OCI-LY1 (cell line): Measurements from ENCODE around the gene FAM222B.
A peak's percentile ranks its signal among the peaks of the same experiment; 100 is the strongest.

Experiments used
- H2AFZ ChIP-seq: fragments of 200-600 bp; sonication (generic), shearing (Covaris generic); 2 replicates; pipeline ENCODE4 v1.6.0; 2014; ENCODE audit warnings: antibody characterized with exemption, mild to moderate bottlenecking, low read length
- H3F3A ChIP-seq: fragments of 200-600 bp; sonication (generic), shearing (Covaris generic); 2 replicates; pipeline ENCODE4 v1.6.0; 2014; ENCODE audit warnings: mild to moderate bottlenecking, antibody characterized with exemption, low read length, moderate library complexity; ENCODE audit not compliant: insufficient read depth
- H3K27ac ChIP-seq: fragments of 200-600 bp; sonication (generic); 2 replicates; pipeline ENCODE4 v1.5.1; 2014; ENCODE audit warnings: low read length, mixed run types, mild to moderate bottlenecking, low read depth; ENCODE audit not compliant: poor library complexity, severe bottlenecking
- H3K27me3 ChIP-seq: fragments of 200-600 bp; sonication (generic); 2 replicates; pipeline ENCODE4 v1.6.0; 2014; ENCODE audit warnings: antibody characterized with exemption, mild to moderate bottlenecking, low read length, moderate library complexity; ENCODE audit not compliant: insufficient read depth
- H3K36me3 ChIP-seq: fragments of 200-600 bp; sonication (generic); 2 replicates; pipeline ENCODE4 v1.6.1; 2014; ENCODE audit warnings: mild to moderate bottlenecking, antibody characterized with exemption, low read length, moderate library complexity, mixed read lengths; ENCODE audit not compliant: insufficient read depth
- H3K4me1 ChIP-seq: fragments of 200-600 bp; sonication (generic); 2 replicates; pipeline ENCODE4 v1.5.1; 2014; ENCODE audit warnings: mild to moderate bottlenecking, low read length, moderate library complexity; ENCODE audit not compliant: insufficient read depth, severe bottlenecking
- H3K4me2 ChIP-seq: fragments of 200-600 bp; sonication (generic), shearing (Covaris generic); 2 replicates; pipeline ENCODE4 v1.6.1; 2014; ENCODE audit warnings: low read length
- H3K4me3 ChIP-seq: fragments of 200-600 bp; sonication (generic); 2 replicates; pipeline ENCODE4 v1.5.1; 2014; ENCODE audit warnings: low read length, low read depth, mild to moderate bottlenecking, mixed read lengths; ENCODE audit not compliant: poor library complexity, severe bottlenecking
- H3K79me2 ChIP-seq: fragments of 200-600 bp; shearing (Covaris generic); 2 replicates; pipeline ENCODE4 v1.6.1; 2016; ENCODE audit warnings: mixed run types, low read length, mixed read lengths; ENCODE audit not compliant: insufficient read depth
- H3K9ac ChIP-seq: fragments of 200-600 bp; sonication (generic), shearing (Covaris generic); 2 replicates; pipeline ENCODE4 v1.6.1; 2014; ENCODE audit warnings: mild to moderate bottlenecking, low read length, mixed read lengths
- H3K9me2 ChIP-seq: fragments of 200-600 bp; sonication (generic), shearing (Covaris generic); 2 replicates; pipeline ENCODE4 v1.6.1; 2014; ENCODE audit warnings: low read depth, mild to moderate bottlenecking, low read length, mixed read lengths
- H3K9me3 ChIP-seq: fragments of 200-600 bp; shearing (Covaris generic); 2 replicates; pipeline ENCODE4 v1.6.1; 2014; ENCODE audit warnings: low read length, mixed read lengths
- H4K20me1 ChIP-seq: fragments of 200-600 bp; sonication (generic), shearing (Covaris generic); 2 replicates; pipeline ENCODE4 v1.6.0; 2016; ENCODE audit warnings: mild to moderate bottlenecking, low read length; ENCODE audit not compliant: insufficient read depth
- EZH2 ChIP-seq: fragments of 200-600 bp; sonication (generic), shearing (Covaris generic); IDR thresholded peaks from 2 replicates; pipeline ENCODE4 v1.8.0; 2017; ENCODE audit warnings: borderline replicate concordance, mixed run types, mild to moderate bottlenecking, antibody characterized with exemption, low read length, moderate library complexity, mixed read lengths
- TF ChIP-seq, protein P1 (sequence below): fragments of 200-600 bp; sonication (generic), shearing (Covaris generic); IDR thresholded peaks from 2 replicates; pipeline ENCODE4 v1.5.1; 2017; ENCODE audit warnings: mild to moderate bottlenecking, antibody characterized with exemption, low read length, moderate library complexity, mixed read lengths

Gene FAM222B

DNA sequence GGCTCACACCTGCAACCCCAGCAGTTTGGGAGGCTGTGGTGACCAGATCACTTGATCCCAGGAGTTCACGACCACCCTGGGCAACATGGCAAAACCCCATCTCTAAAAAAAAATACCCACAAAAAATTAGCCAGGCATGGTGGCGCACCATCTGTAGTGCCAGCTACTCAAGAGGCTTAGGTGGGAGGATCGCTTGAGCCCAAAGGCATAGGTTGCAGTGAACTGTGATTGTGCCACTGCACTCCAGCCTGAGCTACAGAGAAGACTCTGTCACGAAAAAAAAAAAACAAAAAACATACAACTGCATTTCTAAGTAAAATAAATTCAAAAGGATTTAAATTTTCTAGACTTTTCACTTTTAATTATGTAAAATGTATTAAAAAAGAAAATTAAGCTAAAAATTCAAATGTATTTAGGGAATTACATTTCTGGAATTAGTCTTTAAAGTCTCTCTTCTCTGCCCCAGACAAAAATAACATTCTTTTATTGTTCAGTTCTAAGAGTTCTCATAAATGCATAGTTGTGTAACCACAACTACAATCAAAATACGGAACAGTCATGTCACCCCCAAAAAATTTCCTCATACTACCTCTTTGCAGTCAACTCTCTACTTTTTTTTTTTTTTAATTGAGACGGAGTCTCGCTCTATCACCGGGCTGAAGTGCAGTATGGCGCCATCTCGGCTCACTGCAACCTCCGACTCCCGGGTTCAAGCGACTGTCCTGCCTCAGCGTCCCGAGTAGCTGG, 14.1 kb downstream of the FAM222B start:
- Histone ChIP-seq H3F3A (0 out of 2 replicates have a peak, but pooled peaks cover 2% of the 10 kb centered on the region), H3K9me3 (no peaks in the 10 kb centered on the region), H3K4me1 (no peaks in the 10 kb centered on the region), H3K4me3 (no peak overlapping the region), H4K20me1 (no peaks in the 10 kb centered on the region), H3K27me3 (no peaks in the 10 kb centered on the region), H3K27ac (no peak overlapping the region), H3K79me2 (peaks cover 21% of the 10 kb centered on the region; the same call in 1 of the 2 replicates), H3K4me2 (no peak overlapping the region), H3K36me3 (peaks cover 12% of the 10 kb centered on the region), H2AFZ (no peak overlapping the region), H3K9me2 (no peaks in the 10 kb centered on the region), H3K9ac (no peak overlapping the region)
- TF ChIP-seq, protein P1, sequence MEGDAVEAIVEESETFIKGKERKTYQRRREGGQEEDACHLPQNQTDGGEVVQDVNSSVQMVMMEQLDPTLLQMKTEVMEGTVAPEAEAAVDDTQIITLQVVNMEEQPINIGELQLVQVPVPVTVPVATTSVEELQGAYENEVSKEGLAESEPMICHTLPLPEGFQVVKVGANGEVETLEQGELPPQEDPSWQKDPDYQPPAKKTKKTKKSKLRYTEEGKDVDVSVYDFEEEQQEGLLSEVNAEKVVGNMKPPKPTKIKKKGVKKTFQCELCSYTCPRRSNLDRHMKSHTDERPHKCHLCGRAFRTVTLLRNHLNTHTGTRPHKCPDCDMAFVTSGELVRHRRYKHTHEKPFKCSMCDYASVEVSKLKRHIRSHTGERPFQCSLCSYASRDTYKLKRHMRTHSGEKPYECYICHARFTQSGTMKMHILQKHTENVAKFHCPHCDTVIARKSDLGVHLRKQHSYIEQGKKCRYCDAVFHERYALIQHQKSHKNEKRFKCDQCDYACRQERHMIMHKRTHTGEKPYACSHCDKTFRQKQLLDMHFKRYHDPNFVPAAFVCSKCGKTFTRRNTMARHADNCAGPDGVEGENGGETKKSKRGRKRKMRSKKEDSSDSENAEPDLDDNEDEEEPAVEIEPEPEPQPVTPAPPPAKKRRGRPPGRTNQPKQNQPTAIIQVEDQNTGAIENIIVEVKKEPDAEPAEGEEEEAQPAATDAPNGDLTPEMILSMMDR: no peak
- TF ChIP-seq EZH2: no peak

DNA sequence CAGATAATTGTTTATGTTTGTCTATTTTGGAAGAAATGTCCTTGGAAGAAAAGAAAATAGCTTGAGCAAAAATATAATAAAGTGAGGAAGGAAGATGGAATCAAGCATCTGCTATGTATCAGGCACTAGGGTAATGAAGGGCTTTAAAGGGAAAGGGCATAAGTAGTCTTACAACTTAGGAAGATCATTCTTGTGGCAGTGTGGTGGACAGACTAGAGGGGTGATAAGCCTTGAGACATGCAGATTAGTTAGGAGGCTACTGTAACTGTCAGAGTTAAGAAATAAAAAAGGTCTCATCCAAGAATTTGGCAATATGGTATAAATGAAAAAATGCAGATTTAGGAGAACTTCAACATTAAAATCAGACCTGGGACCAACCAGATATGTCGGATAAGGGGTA, 14.9 kb downstream of the FAM222B start:
- Histone ChIP-seq H3K27me3 (no peaks in the 10 kb centered on the region), H3K9ac (no peak overlapping the region), H3K36me3 (peaks cover 12% of the 10 kb centered on the region), H3K4me1 (no peaks in the 10 kb centered on the region), H3K9me3 (no peaks in the 10 kb centered on the region), H2AFZ (no peak overlapping the region), H4K20me1 (no peaks in the 10 kb centered on the region), H3K4me3 (no peak overlapping the region), H3K79me2 (peaks cover 20% of the 10 kb centered on the region; the same call in 1 of the 2 replicates), H3K27ac (no peak overlapping the region), H3K9me2 (no peaks in the 10 kb centered on the region), H3F3A (0 out of 2 replicates have a peak, but pooled peaks cover 2% of the 10 kb centered on the region), H3K4me2 (no peak overlapping the region)
- TF ChIP-seq, protein P1: no peak
- TF ChIP-seq EZH2: no peak

DNA sequence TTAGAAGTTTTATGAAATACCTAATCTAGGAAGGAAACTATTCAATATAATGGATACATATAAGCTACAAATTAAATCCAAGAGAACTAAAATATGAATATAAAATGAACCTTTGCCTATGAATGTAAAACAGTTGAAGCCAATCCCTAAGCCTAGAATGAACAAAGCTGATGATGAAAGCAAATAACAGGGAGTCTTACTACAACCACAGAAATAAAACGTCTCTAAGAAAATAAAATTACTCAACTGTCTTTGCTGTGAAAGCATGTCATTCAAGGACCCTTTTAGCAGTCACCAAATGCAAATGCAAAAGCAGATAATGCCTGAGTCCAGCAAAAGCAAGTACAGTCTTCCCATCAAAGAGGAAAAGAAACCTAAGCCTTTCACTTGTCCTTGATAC, 23.0 kb downstream of the FAM222B start:
- H4K20me1 ChIP-seq: no peaks in the 10 kb centered on the region
- no peaks in the 10 kb centered on the region for H3K27me3 ChIP-seq
- H3K9me3 ChIP-seq: no peaks in the 10 kb centered on the region
- H3K9me2 ChIP-seq: no peaks in the 10 kb centered on the region
- no peaks in the 10 kb centered on the region for H3K36me3 ChIP-seq
- no peak overlapping the region for H3K4me2 ChIP-seq
- no peak for TF ChIP-seq EZH2
- TF ChIP-seq, protein P1: no peak
- no peak overlapping the region for H2AFZ ChIP-seq
- no peak overlapping the region for H3K9ac ChIP-seq
- H3K79me2 ChIP-seq: peaks cover 53% of the 10 kb centered on the region
- peaks cover 10% of the 10 kb centered on the region for H3K4me1 ChIP-seq
- no peak overlapping the region for H3K4me3 ChIP-seq
- peak overlapping the region; percentile 10 for H3K27ac ChIP-seq
- 0 out of 2 replicates have a peak, but pooled peaks cover 2% of the 10 kb centered on the region for H3F3A ChIP-seq
